NCI-H2196 (cell line): Measurements from ENCODE around the gene NFIA.

ENCODE experiments used
- DNase-seq: peaks from one replicate; lab custom pipeline; 2025; ENCODE audit not compliant: unreplicated experiment; lab: John Stamatoyannopoulos, UW

The NFIA gene

DNA sequence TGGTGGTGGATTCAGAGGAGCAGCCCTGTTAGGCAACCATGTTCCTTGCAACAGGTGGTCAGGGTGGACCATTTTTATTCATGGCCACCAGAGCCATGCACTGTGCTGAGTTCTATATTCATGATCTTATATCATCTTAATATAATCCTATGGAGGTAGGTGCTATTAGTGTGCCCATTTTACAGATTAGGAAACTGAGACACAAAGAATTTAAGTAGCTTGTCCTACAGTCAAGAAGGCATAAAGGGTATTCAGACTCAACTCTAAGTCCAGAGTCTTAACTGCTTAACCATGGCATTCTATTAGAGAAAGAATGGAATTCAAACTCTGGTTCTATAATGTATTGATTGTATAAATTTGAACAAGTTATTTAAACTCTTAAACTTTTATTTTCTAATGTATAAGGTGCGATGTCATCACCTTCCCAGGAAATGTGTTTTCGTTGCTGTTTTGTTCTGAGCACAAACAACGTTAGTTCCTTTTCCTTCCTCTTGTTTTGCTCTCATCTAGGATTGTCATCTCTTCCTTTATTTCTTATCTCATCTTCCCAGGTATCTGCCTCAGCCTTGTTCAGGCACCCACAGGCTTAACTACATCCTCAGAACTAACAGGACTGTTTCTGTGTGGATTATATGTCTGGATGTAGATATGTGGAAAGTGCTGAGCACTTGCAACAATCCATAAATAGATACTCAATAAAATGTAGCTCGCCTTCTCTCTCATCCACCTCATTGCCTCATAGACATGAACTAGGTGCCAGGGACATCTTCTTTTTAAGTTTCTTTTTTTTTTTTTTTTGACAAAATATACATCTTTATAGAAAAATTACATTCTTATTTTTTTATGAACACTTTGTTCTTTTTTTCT lies 207.1 kb downstream of the NFIA start:
- no peak for DNase-seq

DNA sequence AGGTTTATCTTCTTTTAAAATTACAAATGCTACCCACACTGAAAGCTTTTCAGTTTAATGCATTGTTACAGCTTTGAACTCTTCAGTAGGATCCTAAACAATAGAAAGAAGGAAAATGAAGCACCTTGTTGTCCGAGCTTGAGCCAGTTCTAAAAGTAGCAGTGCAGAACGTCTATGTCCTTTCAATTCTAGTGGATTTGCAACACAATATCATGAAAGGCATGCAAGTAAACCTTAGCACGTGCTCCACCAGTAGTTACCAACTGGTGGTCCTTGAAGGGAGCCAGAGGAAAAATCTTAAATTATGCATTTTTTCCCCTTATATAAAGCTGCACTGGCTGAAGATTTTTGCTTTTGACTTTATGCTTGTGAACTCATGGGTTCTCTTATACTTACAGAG lies 208.2 kb downstream of the NFIA start:
- DNase-seq, result no peak

DNA sequence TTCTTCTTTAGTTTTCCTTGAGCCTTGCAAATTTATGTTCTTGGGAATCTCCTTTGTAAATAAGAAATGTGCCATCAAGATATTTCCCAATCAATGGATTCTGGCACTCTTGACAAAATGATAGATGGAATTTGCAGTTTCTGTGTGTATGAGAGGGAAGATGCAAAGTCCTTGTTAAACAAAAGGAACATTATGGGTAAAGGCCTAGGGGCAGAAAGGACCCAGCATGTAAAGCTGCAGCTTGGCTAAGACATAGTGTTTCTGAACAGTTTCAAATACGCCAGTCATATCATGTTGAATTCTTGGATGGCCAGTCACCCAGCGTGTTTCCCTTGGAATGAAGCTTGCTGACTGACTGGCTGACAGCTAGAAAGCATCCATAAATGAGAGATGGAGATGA lies 210.8 kb downstream of the NFIA start:
- no peak for DNase-seq

DNA sequence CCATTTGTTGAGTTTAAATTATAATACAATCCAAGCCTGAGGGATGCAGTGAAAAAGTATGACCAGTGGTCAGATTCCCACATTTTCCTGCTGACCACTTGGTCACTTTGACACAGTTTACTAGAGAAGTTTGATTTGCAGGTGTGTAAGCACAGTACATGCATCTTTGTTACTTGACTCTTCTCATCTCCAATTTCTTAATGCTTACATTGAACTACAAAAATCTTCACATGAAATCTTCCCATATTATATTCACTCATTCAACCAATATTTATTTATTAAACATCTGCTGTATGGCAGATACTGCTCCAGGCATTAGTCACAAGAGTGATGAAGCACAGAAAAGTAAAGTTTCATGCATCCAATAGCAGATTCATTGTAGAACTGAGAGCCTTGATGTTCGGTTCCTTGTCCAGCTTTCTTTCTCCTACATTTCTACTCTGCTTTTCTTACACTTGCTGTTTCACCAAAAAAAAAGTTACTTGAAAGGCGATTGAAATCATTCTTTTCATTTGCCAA lies 211.7 kb downstream of the NFIA start:
- no peak for DNase-seq

DNA sequence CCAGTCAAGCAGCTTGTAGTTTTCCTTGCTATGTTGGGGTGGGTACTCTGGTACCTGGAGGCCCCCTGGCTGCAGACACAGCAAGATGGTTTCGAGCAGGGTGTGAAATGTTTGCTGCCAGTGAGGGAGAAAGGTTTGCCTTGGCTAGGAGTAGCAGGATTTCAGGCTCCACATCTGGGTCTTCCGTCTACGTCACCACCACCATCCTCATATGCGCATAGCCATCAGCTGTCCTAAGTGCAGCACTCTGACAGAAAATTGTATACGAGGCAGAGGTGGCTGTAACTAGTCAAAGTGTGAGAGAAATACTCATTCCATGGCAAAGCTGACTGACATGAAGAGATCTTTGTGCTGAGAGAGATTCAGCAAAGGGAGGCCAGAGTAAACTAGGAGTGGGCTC lies 212.6 kb downstream of the NFIA start:
- no peak for DNase-seq

DNA sequence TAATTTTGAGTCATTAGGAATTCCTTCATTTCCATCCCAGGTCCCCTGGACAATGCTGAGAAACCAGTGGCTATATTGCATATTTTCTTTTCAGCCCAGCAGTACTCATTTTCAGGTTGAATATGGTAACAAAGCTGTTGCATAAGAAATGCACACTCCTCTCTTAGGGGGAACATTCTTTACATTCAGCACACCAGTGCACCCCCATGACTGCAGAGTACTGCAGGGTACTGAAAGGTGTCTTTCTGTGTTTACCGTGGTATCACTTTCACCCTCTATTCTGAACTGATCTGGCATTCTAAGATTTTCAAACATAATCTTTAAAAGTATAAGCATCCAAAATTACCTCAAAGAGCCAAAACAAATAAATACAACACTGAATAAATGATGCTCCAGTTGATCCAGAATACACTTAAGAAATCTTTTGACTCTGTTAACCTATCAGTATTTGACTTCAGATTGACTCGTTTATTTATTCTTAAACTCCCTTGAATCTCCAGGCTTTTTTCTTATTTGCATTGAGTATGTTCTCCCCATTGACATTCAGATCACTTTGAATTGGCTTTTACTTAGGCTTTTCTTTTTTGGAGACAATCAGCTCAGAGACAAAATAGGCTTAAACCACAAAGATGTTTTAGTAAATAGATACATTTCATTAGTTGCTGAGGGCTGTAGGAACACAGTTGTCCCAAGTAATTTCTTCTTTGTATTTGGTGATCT lies 213.6 kb downstream of the NFIA start:
- no peak for DNase-seq

DNA sequence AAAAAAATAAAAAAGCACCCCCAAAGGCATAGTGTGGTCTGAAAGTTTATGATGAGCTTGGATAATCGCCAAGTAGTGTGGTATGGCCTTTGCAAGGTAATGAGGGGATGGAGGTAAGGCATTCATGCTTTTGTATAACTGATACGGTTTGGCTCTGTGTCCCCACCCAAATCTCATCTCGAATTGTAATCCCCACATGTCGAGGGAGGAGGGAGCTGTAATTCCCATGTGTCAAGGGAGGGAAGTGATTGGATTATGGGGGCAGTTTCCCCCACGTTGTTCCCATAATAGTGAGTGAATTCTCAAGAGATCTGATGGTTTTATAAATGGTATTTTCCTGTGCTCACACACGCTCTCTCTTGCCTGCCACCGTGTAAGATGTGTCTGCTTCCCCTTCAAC lies 215.5 kb downstream of the NFIA start:
- no peak for DNase-seq

DNA sequence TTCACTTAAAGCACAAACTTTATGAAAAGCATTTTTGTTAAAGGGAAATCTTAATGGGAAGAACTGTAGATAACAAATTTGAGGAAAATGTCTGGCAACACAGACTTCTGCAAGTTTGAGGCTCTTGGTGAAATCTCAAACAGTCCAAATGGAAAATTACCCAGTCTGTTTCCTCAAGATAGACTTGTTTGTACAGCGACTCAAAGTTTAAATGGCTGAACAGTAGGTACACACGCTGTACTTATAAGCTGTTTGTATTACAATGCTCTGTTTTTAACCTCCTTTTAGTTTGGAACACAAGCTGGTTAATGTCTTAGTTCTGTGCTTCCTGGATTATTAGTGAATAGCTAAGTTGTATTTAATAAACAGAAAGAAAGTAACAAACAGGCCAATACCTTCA lies 217.1 kb downstream of the NFIA start:
- DNase-seq, result no peak

DNA sequence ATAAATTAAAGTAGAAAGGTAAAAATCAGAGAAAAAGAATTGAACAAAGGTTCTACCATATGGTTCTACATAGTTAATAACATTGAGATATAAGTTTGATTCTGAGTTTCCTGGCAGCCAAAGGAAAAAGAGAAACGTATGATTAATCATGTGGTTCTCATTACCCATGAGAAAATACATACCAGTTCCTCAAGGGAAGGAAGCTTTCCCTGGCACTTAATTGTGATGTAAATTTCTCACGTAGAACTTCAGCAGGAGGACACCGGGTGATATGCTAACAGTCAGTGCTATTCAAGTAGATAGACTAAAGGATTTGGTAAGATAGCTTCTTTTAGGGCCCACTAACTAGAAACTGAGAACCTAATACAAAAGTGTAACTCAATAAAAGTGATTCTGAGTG lies 218.5 kb downstream of the NFIA start:
- no peak for DNase-seq

DNA sequence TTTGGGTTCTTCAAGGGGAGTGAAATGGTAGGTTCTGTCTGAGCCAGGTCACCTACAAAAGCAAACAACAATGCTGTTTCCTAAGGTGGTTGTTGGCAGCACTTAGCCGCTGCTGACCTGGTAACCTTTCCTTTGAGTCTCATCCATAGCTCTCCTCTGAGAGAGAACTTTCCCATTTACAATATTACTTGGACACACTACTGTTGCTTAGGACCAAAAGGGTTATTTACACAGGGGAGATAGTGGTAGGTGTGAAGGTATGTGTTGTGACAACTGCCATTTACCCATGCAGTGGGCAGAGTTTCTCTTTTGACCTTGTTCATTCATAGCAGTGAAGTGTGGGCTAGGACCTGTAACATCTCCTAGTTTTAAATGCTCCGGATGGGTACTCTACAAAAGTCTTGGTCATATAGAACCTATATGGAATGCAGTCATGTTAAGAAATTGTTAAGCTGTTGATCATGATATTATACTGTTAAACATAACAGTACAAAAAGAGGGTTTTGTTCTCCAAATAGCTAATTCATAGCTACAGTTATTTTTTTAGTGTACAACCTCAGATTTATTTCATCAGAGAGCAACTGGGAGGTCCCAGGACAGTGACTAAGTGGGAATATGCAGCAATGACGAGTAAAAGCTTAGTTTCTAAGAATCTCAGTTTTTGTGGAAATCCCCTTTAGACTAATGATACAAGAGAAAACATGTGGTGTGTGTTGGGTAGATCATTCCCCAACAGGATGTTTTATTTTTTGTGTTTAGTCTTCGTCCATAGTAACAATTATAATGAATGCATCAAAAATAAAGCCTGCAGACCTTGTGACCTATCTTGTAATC lies 219.7 kb downstream of the NFIA start:
- no peak for DNase-seq

DNA sequence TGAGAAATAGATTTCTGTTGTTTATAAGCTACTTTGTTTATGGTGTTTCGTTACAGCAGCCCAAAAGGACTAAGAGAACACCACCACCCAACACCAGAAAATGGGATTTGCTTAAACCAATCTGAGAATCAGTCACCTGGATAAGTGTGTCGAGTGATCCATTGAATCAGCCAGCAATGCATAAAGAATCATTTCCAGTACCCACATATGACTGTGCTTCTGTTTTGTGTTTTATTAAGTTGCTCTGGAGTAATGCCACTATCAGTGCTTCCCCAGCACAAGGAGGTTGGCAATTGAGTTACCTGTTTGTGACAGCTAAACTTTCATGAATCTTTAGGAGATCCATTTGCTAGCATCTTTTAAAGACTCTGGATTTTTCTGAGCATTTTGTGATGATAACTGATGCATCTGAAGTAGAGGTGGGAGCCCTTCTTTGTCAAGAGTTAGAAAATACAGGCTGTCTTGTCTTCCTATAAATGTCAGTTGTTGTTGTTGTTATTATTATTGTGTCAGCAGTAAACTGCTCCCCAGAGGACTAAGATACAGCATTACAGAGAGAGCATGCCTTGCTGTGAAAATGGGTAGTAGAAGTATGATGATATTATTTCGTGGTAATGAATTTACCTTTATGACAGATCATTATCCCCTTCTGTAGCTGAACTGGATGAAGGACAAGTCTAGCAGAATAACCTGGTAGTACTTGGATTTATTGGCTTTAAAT lies 225.2 kb downstream of the NFIA start:
- DNase-seq, result no peak

DNA sequence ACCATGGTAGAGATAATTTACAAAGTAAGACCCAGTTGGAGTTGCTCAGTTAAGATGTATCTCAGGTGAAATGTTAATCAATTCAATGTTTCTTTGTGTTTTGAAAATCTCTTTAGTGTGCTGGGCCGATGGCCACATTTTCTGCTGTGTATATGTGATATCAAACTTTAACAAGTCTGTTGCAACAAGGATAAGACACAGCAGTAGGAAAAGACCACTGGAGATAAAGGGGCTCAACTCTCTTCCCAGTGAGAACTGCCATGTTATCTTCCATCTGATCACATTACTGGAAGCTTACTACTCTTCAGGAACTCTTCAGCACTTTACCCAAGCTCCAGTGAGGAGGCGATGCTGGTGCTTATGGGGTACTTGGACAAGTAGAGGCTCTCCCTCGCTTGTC lies 227.7 kb downstream of the NFIA start:
- DNase-seq, result no peak

DNA sequence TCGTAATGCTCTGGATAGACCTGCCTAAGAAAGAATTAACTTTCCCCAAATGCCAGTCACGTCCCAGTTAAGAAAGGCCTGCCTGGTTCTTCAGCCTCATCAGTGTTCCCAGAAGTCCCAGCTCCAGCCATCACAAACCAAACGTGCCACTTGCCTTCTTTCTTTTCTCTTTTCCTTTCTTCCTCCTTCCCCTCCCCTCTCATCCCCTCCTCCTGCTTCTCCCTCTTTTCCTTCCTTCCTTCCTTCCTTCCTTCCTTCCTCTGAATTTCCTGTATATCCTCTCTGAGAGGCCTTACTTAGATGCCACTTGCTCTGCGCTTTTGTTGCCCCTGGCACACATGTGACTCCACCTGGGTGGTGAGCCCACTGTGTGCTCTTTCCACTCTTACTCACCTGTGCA lies 228.2 kb downstream of the NFIA start:
- no peak for DNase-seq

DNA sequence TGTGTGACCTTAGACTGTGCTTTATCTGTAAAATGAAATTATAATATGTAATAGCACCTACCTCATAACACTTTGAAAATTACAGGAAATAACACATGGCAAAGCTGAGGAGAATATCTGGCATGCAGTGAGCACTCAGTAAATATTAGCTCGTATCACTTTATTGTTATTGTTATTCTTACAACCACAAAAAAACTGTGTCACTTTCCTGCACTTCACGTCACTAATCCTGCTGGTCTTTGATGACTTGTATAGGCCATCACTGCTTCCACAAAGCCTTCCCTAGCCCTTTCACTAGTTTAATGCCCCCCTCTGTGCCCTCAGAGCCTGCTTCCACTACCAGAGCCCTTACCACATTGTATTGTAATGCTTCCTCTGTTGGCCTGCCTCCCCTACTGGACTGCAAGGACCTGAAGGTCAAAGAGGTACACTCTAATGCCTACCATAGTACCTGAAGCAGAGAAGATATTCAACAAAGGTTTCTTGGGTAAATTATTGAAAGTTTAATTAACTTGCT lies 231.6 kb downstream of the NFIA start:
- DNase-seq, result no peak

DNA sequence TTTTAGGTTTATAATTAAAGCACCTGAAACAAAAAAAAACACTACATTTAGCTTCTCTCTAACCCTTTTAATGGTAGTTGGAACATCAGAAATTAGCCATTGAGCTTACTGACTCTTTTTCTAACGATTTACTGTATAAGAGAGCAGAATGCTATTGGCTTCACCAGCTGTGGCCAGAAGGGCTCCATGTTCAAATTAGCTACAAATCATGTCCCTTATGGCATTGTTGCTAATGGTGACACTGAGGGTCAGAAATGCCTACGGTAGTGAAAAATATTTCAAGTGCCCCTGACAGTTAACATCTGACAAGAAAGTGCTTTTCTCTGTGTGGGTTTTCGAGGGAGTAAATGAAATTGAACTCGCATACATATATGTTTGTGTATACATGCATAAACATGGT lies 232.7 kb downstream of the NFIA start:
- DNase-seq, result no peak

DNA sequence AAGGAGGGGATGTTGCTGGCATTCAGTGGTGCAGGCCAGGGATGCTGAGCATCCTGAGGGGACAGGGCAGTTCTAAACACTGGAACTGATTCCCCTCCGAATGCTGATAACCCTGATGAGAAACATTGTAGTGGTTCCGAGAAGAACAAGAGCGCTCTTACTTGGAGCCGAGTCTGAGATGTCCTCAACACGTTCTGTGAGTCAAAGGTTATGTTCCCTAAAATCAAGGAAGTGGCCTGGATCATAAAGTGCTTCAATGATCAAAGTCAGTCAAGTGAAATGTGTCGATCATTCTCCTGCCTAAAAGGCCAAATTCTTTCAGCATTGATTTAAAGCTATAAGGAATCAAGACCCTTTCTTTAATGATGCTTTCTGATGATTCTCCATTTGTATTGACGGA lies 234.1 kb downstream of the NFIA start:
- DNase-seq, result no peak

DNA sequence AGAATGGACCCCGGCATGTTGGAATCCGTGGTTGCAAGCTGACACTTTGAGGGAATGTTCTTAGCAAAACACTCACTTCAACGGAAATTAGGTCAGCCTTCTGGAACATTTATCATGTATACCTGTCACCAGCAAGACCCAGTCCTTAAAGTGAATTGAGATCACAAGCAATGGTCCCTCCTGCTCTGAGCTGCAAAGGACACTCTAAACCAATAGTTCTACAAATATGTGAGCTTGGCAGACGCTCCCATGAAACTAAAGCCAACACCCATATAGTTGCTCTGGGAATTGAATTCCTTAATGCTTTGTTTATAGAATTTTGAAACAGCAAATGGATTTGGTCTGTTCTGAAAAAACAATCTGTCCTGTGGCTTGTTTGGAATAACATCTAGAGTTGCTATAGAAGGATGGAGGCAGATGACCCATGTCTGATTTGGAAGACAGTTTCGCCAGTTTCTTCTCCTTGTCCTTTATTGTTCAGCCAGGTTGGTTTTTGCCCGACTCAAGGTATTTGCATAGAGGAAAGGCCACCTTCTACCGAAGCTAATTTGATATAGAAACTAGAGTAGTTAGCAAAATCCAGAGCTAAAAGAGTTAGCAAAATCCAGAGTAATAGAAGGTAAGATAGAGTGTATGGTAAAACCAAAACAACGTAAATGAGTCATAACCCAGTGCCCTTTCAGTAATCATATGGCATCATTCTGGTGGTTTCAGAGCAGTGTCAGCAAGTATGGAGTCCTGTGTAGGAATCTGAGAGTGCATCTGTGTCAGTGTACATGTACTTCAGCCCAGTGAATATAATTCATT lies 236.2 kb downstream of the NFIA start:
- DNase-seq, result no peak

DNA sequence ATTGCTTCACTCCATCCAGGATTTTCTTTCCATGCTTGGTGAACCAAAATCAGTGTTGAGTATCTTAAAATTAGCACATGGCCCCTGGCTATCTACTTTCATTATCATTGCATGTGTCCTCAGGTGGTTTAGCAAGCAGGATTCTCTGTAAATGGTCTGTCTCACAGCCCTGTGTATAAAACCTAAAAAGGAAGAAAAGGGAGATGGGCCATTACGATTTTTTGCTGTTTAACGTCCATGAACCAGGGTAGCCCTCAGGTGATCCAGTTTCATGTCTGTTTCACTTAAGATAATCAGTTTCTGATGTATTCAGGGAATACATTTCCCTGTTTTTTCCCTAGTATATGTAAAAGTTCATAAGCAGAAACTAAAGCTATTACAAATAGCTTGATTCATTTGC lies 238.2 kb downstream of the NFIA start:
- DNase-seq, result no peak

DNA sequence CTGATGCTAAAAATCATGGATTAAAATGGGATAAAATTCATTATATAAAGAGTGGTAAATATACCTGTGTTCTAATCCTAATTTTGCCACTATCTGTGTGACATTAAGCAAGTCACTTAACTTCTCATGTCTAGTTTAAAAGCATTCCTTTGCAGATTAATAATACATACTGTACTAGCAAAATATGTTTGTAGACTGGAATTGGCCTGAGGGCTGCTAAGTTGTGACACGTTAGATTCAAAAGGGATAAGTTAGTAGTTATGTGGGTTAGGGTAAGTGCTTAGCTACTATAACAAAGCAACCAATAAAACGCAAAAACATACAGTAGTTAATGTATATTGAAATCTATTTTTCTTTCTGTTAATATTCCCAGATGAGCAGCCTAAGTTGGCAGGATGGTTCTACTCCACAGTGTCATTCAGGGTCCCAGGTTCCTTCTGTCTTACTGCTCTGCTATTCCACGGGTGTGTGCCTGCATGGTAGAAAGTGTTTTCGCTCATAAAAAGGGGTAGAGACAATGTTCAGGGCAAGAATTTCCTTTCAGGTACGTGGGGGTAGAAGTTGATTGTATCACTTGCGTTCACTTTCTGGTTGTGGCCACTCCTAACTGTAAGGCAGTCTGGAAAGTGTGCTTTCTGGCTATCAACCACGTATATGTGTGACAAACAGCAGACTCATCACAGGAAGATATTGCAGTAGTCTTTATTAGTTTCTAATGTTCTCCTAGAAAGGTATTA lies 239.8 kb downstream of the NFIA start:
- DNase-seq, result peak; percentile 48
